Tibial nerve (tissue), 4 donors: Measurements from ENCODE around the gene HGS. TPM values are rescaled to one million over a fixed set of nuclear protein-coding genes. Genes with fewer than 3 reads are reported as not detected.

Experiments
- DNase-seq, 2 donors: peaks; one replicate each; pipeline ENCODE4 v3.0.0-alpha.2; 2019; ENCODE audit warnings: low spot score in 2 of 2
- H3K27ac ChIP-seq, 4 donors: fragments of 200-600 bp; sonication (generic) in 3 of 4; one replicate each; pipeline ENCODE4 v1.5.1; 2017 to 2019; ENCODE audit warnings: mild to moderate bottlenecking in 1 of 4
- H3K27me3 ChIP-seq, 2 donors: fragments of 200-600 bp; sonication (generic) in 1 of 2; one replicate each; pipeline versions ENCODE4 v1.5.1 to v1.6.0; 2017 to 2019
- H3K36me3 ChIP-seq, 3 donors: fragments of 200-600 bp; sonication (generic); one replicate each; pipeline ENCODE4 v1.5.1; 2018 to 2019
- H3K4me1 ChIP-seq, 4 donors: fragments of 200-600 bp; sonication (generic) in 3 of 4; one replicate each; pipeline ENCODE4 v1.5.1; 2017 to 2019
- H3K4me3 ChIP-seq, 4 donors: fragments of 200-600 bp; sonication (generic) in 3 of 4; one replicate each; pipeline ENCODE4 v1.5.1; 2017 to 2019; ENCODE audit warnings: mild to moderate bottlenecking in 1 of 4, moderate library complexity in 1 of 4
- H3K9me3 ChIP-seq, 4 donors: fragments of 200-600 bp; sonication (generic) in 3 of 4; one replicate each; pipeline ENCODE4 v1.5.1; 2017 to 2019
- EP300 ChIP-seq, 2 donors: sonication (generic); formaldehyde crosslinking; IDR thresholded peaks; one replicate each; pipeline ENCODE4 v1.6.1; 2017; ENCODE audit warnings: antibody characterized with exemption in 2 of 2, mild to moderate bottlenecking in 1 of 2
- POLR2A ChIP-seq, 2 donors: fragments of 450-650 bp; IDR thresholded peaks; one replicate each; pipeline ENCODE4 v1.6.1; 2017; ENCODE audit warnings: antibody characterized with exemption in 2 of 2, mild to moderate bottlenecking in 2 of 2, moderate library complexity in 2 of 2
- WGBS, 2 donors: methylation state at CpG; one replicate each; pipeline ENCODE4 v1.1.5; 2018; 5-methylcytosine and 5-hydroxymethylcytosine counted together
- total RNA-seq, 4 donors: library from RNA; depleted of rRNA; stranded (reverse); fragments of >200 nt; gene quantifications; one replicate each; pipeline ENCODE4 v1.1.0, GENCODE V29; 2016
- TF ChIP-seq, protein P1 (sequence below), 5 experiments: fragments of 200-600 bp in 3 of 5; fragments of 450-650 bp in 2 of 5; sonication (generic) in 3 of 5; IDR thresholded peaks; one replicate each; pipeline ENCODE4 v1.5.1; 2016 to 2019; ENCODE audit warnings: antibody characterized with exemption in 5 of 5, mild to moderate bottlenecking in 3 of 5, moderate library complexity in 2 of 5

The HGS gene
- total RNA-seq, 4 donors from 2014 or later = 75.2 to 166 (median 104) TPM

GRCh38 chr17:81697261-81698044 is 13.6 kb downstream of the HGS start:
- TF ChIP-seq POLR2A (IDR thresholded peaks at IDR 0.05) = no peak
- TF ChIP-seq, protein P1, sequence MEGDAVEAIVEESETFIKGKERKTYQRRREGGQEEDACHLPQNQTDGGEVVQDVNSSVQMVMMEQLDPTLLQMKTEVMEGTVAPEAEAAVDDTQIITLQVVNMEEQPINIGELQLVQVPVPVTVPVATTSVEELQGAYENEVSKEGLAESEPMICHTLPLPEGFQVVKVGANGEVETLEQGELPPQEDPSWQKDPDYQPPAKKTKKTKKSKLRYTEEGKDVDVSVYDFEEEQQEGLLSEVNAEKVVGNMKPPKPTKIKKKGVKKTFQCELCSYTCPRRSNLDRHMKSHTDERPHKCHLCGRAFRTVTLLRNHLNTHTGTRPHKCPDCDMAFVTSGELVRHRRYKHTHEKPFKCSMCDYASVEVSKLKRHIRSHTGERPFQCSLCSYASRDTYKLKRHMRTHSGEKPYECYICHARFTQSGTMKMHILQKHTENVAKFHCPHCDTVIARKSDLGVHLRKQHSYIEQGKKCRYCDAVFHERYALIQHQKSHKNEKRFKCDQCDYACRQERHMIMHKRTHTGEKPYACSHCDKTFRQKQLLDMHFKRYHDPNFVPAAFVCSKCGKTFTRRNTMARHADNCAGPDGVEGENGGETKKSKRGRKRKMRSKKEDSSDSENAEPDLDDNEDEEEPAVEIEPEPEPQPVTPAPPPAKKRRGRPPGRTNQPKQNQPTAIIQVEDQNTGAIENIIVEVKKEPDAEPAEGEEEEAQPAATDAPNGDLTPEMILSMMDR (IDR thresholded peaks at IDR 0.05) = no peak
- DNase-seq = no peak
- Histone ChIP-seq H3K9me3 (no peaks in the 10 kb centered on the region), H3K4me3 (no peak overlapping the region), H3K27ac (no peak overlapping the region), H3K27me3 (no peaks in the 10 kb centered on the region), H3K4me1 (peaks cover 0 to 22% (median 15%) of the 10 kb centered on the region in 4 donors), H3K36me3 (peaks cover 10 to 93% (median 24%) of the 10 kb centered on the region in 3 donors)
- 81 to 83% methylated on average over 21 to 24 of the region's 25 CpGs for WGBS, 2 donors

- H3K36me3 ChIP-seq = peaks cover 3 to 69% (median 8%) of the 10 kb centered on the region in 3 donors
- H3K4me3 ChIP-seq = no peak overlapping the region
Observed at GRCh38 chr17:81700353-81701287, 16.8 kb downstream of the HGS start.

DNA sequence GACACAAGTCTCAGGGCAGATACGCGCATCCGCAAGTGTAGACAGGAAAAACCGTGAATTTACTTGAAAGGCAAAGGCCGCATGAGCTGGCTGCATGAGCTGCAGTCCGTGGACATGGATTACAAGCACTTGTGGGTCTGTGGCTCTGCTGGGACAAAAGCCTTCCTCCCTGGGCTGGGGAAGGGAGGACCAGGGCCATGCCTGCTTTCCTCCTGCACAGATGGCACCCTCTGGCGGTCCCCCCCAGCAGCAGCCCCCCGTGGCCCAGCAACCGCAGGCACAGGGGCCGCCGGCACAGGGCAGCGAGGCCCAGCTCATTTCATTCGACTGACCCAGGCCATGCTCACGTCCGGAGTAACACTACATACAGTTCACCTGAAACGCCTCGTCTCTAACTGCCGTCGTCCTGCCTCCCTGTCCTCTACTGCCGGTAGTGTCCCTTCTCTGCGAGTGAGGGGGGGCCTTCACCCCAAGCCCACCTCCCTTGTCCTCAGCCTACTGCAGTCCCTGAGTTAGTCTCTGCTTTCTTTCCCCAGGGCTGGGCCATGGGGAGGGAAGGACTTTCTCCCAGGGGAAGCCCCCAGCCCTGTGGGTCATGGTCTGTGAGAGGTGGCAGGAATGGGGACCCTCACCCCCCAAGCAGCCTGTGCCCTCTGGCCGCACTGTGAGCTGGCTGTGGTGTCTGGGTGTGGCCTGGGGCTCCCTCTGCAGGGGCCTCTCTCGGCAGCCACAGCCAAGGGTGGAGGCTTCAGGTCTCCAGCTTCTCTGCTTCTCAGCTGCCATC is 17.7 kb downstream of the HGS start:
- peaks cover 0 to 36% (median 25%) of the 10 kb centered on the region in 4 donors for H3K4me1 ChIP-seq
- H3K27me3 ChIP-seq = no peaks in the 10 kb centered on the region
- no peaks in the 10 kb centered on the region for H3K9me3 ChIP-seq
- TF ChIP-seq EP300 (IDR thresholded peaks at IDR 0.05) (no peak), POLR2A (IDR thresholded peaks at IDR 0.05) (no peak)
- TF ChIP-seq, protein P1 (IDR thresholded peaks at IDR 0.05) = no peak
- no peak for DNase-seq
- WGBS, 2 donors = 74 to 77% methylated on average over 18 to 20 of the region's 23 CpGs
- H3K27ac ChIP-seq = no peak overlapping the region
- peak overlapping the region in 1 of 4 donors; percentile 71 for H3K4me3 ChIP-seq
- peaks cover 0 to 69% (median 9%) of the 10 kb centered on the region in 3 donors for H3K36me3 ChIP-seq

More at GRCh38 chr17:81700353-81701287, 16.8 kb downstream of the HGS start:
- Histone ChIP-seq H3K9me3 (no peaks in the 10 kb centered on the region), H3K4me1 (peaks cover 0 to 36% (median 25%) of the 10 kb centered on the region in 4 donors), H3K27me3 (no peaks in the 10 kb centered on the region), H3K27ac (no peak overlapping the region)
- WGBS, 2 donors = 86 to 89% methylated on average over 19 to 25 of the region's 25 CpGs
- DNase-seq = no peak
- TF ChIP-seq EP300 (IDR thresholded peaks at IDR 0.05) (no peak), POLR2A (IDR thresholded peaks at IDR 0.05) (no peak)
- TF ChIP-seq, protein P1 (IDR thresholded peaks at IDR 0.05) = no peak

- no peaks in the 10 kb centered on the region for H3K27me3 ChIP-seq
- H3K27ac ChIP-seq = peak within 1 kb of the TSS; percentile 85 to 96 (median 95)
- H3K36me3 ChIP-seq = peaks cover 0 to 69% (median 4%) of the 10 kb centered on the region in 3 donors
- TF ChIP-seq EP300 (IDR thresholded peaks at IDR 0.05) (peak; percentile 97 to 99), POLR2A (IDR thresholded peaks at IDR 0.05) (peak; percentile 77 to 81)
- TF ChIP-seq, protein P1 (IDR thresholded peaks at IDR 0.05) = peak; percentile 10 to 74 (median 31)
- 1 to 3% methylated on average over 21 to 41 of the region's 102 CpGs for WGBS, 2 donors
- H3K4me1 ChIP-seq = peaks cover 0 to 36% (median 25%) of the 10 kb centered on the region in 4 donors
- peak; percentile 82 to 90 for DNase-seq
- no peaks in the 10 kb centered on the region for H3K9me3 ChIP-seq
- H3K4me3 ChIP-seq = peak within 1 kb of the TSS; percentile 71 to 99 (median 92)
Observed at GRCh38 chr17:81702934-81703746, 19.3 kb downstream of the HGS start, which contains the start of gene MRPL12. Gene MRPL12, plus strand, starts transcription at chr17:81703367. Its CDS starts 135 bp downstream, at chr17:81703502.
